ENCODE data around the gene ANKRD11.

The ANKRD11 gene

GRCh38 chr16:89222931-89223330 lies 267.4 kb downstream of the ANKRD11 start:
- Histone ChIP-seq H4K20me1 (ENCODE audit: insufficient read depth, low read length) (no peaks in the 10 kb centered on the region), H3K9me3 (replicated peaks; ENCODE audit: insufficient read depth, low read length) (no peaks in the 10 kb centered on the region), H2AFZ (ENCODE audit: low read length) (no peak overlapping the region), H3F3A (ENCODE audit: insufficient read depth, low read length) (no peaks in the 10 kb centered on the region), H3K36me3 (replicated peaks; ENCODE audit: insufficient read depth, low read length) (no peaks in the 10 kb centered on the region), H3K4me2 (ENCODE audit: low read depth, low read length) (no peak overlapping the region), H3K4me3 (ENCODE audit: low read length) (no peak overlapping the region), H3K9ac (ENCODE audit: low read length) (no peak overlapping the region), H3K79me2 (ENCODE audit: low read length) (0 out of 2 replicates have a peak, but pooled peaks cover 1% of the 10 kb centered on the region), H3K4me1 (ENCODE audit: low read length) (no peaks in the 10 kb centered on the region), H3K27ac (ENCODE audit: low read length) (no peak overlapping the region), H3K9me2 (replicated peaks; ENCODE audit: insufficient read depth, low read length) (no peaks in the 10 kb centered on the region), H3K27me3 (replicated peaks; ENCODE audit: insufficient read depth, low read length) (no peaks in the 10 kb centered on the region)
- no peak for DNase-seq
- TF ChIP-seq EZH2phosphoT487 (IDR thresholded peaks at IDR 0.05; ENCODE audit: low read length) = no peak

GRCh38 chr16:89221604-89222003 lies 268.8 kb downstream of the ANKRD11 start:
- Histone ChIP-seq H3K9ac (ENCODE audit: low read length) (no peak overlapping the region), H3K27me3 (replicated peaks; ENCODE audit: insufficient read depth, low read length) (no peaks in the 10 kb centered on the region), H3K4me2 (ENCODE audit: low read depth, low read length) (no peak overlapping the region), H3K4me3 (ENCODE audit: low read length) (no peak overlapping the region), H3K79me2 (ENCODE audit: low read length) (0 out of 2 replicates have a peak, but pooled peaks cover 4% of the 10 kb centered on the region), H3K4me1 (ENCODE audit: low read length) (no peaks in the 10 kb centered on the region), H3K9me3 (replicated peaks; ENCODE audit: insufficient read depth, low read length) (no peaks in the 10 kb centered on the region), H3K27ac (ENCODE audit: low read length) (no peak overlapping the region), H3F3A (ENCODE audit: insufficient read depth, low read length) (peaks cover 4% of the 10 kb centered on the region; the same call in 1 of the 2 replicates), H2AFZ (ENCODE audit: low read length) (no peak overlapping the region), H3K9me2 (replicated peaks; ENCODE audit: insufficient read depth, low read length) (no peaks in the 10 kb centered on the region), H4K20me1 (ENCODE audit: insufficient read depth, low read length) (no peaks in the 10 kb centered on the region), H3K36me3 (replicated peaks; ENCODE audit: insufficient read depth, low read length) (no peaks in the 10 kb centered on the region)
- TF ChIP-seq EZH2 (optimal IDR thresholded peaks at IDR 0.05; ENCODE audit: low read depth, low read length) = no peak
- TF ChIP-seq CTCF (IDR thresholded peaks at IDR 0.05; ENCODE audit: low read length) = no peak
- no peak for TF ChIP-seq EZH2phosphoT487 (IDR thresholded peaks at IDR 0.05; ENCODE audit: low read length)
- no peak for DNase-seq

GRCh38 chr16:89219365-89219764 lies 271.0 kb downstream of the ANKRD11 start:
- TF ChIP-seq EZH2phosphoT487 (IDR thresholded peaks at IDR 0.05; ENCODE audit: low read length) (no peak), EZH2 (optimal IDR thresholded peaks at IDR 0.05; ENCODE audit: low read depth, low read length) (no peak), CTCF (IDR thresholded peaks at IDR 0.05; ENCODE audit: low read length) (no peak)
- no peaks in the 10 kb centered on the region for H3K9me3 ChIP-seq (replicated peaks; ENCODE audit: insufficient read depth, low read length)
- H3K9me2 ChIP-seq (replicated peaks; ENCODE audit: insufficient read depth, low read length) = no peaks in the 10 kb centered on the region
- H4K20me1 ChIP-seq (ENCODE audit: insufficient read depth, low read length) = no peaks in the 10 kb centered on the region
- no peak overlapping the region for H3K27ac ChIP-seq (ENCODE audit: low read length)
- no peaks in the 10 kb centered on the region for H3K27me3 ChIP-seq (replicated peaks; ENCODE audit: insufficient read depth, low read length)
- H3K4me3 ChIP-seq (ENCODE audit: low read length) = no peak overlapping the region
- H3K4me2 ChIP-seq (ENCODE audit: low read depth, low read length) = no peak overlapping the region
- DNase-seq = no peak
- no peak overlapping the region for H3K9ac ChIP-seq (ENCODE audit: low read length)
- H2AFZ ChIP-seq (ENCODE audit: low read length) = no peak overlapping the region
- H3F3A ChIP-seq (ENCODE audit: insufficient read depth, low read length) = peaks cover 4% of the 10 kb centered on the region; the same call in 1 of the 2 replicates
- H3K36me3 ChIP-seq (replicated peaks; ENCODE audit: insufficient read depth, low read length) = no peaks in the 10 kb centered on the region
- no peaks in the 10 kb centered on the region for H3K4me1 ChIP-seq (ENCODE audit: low read length)
- 0 out of 2 replicates have a peak, but pooled peaks cover 4% of the 10 kb centered on the region for H3K79me2 ChIP-seq (ENCODE audit: low read length)

Measured in MM.1S (cell line).